Measurements from ENCODE around the gene PSMB11.

The PSMB11 gene

GRCh38 chr14:23042162-23042965 lies at the start of gene PSMB11:
Gene PSMB11, plus strand, starts transcription at chr14:23042212. Its CDS starts 14 bp downstream, at chr14:23042226.
- no peak for TF ChIP-seq CTCF (IDR thresholded peaks at IDR 0.05; ENCODE audit: insufficient read depth, low read depth, low read length, missing control alignments)
- no peak within 1 kb of the TSS for H3K4me3 ChIP-seq (ENCODE audit: low read length)
- DNase-seq (ENCODE audit: low read depth), result no peak

GRCh38 chr14:22993517-22993916 lies 48.5 kb upstream of the PSMB11 start:
- DNase-seq (ENCODE audit: low read depth), result no peak
- no peak for TF ChIP-seq CTCF (IDR thresholded peaks at IDR 0.05; ENCODE audit: insufficient read depth, low read depth, low read length, missing control alignments)
- no peak overlapping the region for H3K4me3 ChIP-seq (ENCODE audit: low read length)

GRCh38 chr14:22994762-22995275 lies 47.2 kb upstream of the PSMB11 start:
- no peak overlapping the region for H3K4me3 ChIP-seq (ENCODE audit: low read length)
- peak; percentile 36 for DNase-seq (ENCODE audit: low read depth)
- TF ChIP-seq CTCF (IDR thresholded peaks at IDR 0.05; ENCODE audit: insufficient read depth, low read depth, low read length, missing control alignments), result peak; percentile 45

- H3K4me3 ChIP-seq (ENCODE audit: low read length), result no peak overlapping the region
- no peak for DNase-seq (ENCODE audit: low read depth)
- TF ChIP-seq CTCF (IDR thresholded peaks at IDR 0.05; ENCODE audit: insufficient read depth, low read depth, low read length, missing control alignments), result no peak
Observed at GRCh38 chr14:22995889-22996625, 46.0 kb upstream of the PSMB11 start.

- no peak for DNase-seq (ENCODE audit: low read depth)
- no peak overlapping the region for H3K4me3 ChIP-seq (ENCODE audit: low read length)
- TF ChIP-seq CTCF (IDR thresholded peaks at IDR 0.05; ENCODE audit: insufficient read depth, low read depth, low read length, missing control alignments), result no peak
Observed at GRCh38 chr14:22996768-22997654, 45.0 kb upstream of the PSMB11 start.

- no peak for TF ChIP-seq CTCF (IDR thresholded peaks at IDR 0.05; ENCODE audit: insufficient read depth, low read depth, low read length, missing control alignments)
- no peak for DNase-seq (ENCODE audit: low read depth)
- H3K4me3 ChIP-seq (ENCODE audit: low read length), result no peak overlapping the region
Observed at GRCh38 chr14:22997676-22998323, 44.2 kb upstream of the PSMB11 start.

Data from epithelial cell of esophagus (primary cell).